ENCODE measurements around the gene SNRNP70.

The SNRNP70 gene

DNA sequence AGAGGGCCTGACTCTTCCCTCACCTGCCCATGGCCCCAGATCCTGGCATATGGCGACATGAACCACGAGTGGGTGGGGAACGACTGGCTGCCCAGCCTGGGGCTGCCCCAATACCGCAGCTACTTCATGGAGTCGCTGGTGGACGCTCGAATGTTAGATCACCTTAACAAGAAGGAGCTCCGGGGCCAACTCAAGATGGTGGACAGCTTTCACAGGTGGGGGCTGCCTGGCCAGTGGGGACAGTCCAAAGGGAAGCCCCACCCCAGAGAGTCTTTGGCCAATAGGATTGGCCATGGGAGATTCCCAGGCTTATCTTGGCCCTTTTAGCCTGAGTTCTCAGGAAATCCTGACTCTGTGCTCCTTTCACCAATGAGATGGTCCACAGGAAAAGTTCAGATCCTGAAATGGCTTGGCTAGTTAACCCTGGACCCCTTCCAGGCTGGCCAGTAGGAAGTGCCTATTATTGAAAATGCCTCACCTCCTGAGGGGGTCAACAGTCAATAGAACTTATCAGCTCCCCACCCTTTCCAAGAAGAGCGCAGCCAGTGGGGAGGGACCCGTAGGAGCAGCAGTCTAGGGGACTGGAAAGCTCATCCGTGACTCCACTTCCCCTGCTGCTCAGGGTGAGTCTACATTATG, 62.9 kb downstream of the SNRNP70 start:
- no peaks in the 10 kb centered on the region for H3K9me3 ChIP-seq (ENCODE audit: control insufficient read depth, low read length)
- WGBS, 2 experiments: 85% methylated on average over 11 of the region's 11 CpGs
- H3K36me3 ChIP-seq (ENCODE audit: control insufficient read depth, insufficient read depth, low read length): no peaks in the 10 kb centered on the region
- peak overlapping the region; percentile 80 for H3K4me3 ChIP-seq (ENCODE audit: insufficient read depth, low read depth, low read length)
- H3K4me1 ChIP-seq (ENCODE audit: control insufficient read depth, insufficient read depth, low read length): peaks cover 10% of the 10 kb centered on the region
- H3K27ac ChIP-seq (ENCODE audit: insufficient read depth, low read depth, low read length, poor library complexity, severe bottlenecking): no peak overlapping the region
- peaks cover 25% of the 10 kb centered on the region for H3K27me3 ChIP-seq (ENCODE audit: control insufficient read depth, insufficient read depth, low read length, poor library complexity, severe bottlenecking)

DNA sequence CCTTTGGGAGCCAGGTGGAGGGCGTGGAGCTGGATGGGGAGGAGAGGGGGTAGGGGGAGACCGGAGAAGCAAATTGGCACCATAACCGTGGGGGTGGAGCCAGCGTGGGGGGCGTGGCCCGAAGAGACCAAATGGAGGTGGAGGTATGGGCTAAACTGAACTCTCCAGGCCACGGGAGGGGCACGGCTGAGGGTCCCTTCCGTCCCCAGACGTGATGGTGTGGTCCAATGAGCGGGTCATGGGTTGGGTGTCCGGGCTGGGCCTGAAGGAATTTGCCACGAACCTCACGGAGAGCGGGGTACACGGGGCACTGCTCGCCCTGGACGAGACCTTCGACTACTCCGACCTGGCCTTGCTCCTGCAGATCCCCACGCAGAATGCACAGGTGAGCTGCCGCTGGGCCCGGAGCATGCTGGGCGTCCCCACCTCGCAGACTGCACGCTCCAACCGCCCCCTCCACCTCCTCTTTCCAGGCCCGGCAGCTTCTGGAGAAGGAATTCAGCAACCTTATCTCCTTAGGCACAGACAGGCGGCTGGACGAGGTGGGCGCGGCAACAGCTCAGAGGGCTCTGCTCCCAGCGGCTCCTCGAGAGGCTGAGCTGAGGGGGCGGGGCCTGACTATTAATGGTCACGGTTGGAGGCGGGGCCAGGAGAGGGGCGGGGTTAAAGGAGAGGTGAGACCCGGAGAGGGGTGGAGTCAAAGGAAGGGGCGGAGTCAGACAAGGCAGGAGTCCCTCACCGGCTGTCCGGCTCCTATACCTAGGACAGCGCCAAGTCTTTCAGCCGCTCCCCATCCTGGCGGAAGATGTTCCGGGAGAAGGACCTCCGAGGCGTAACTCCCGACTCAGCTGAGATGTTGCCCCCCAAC, 63.8 kb downstream of the SNRNP70 start:
- Histone ChIP-seq H3K27ac (ENCODE audit: insufficient read depth, low read depth, low read length, poor library complexity, severe bottlenecking) (peak overlapping the region; percentile 76), H3K27me3 (ENCODE audit: control insufficient read depth, insufficient read depth, low read length, poor library complexity, severe bottlenecking) (peaks cover 31% of the 10 kb centered on the region), H3K9me3 (ENCODE audit: control insufficient read depth, low read length) (no peaks in the 10 kb centered on the region), H3K4me1 (ENCODE audit: control insufficient read depth, insufficient read depth, low read length) (peaks cover 10% of the 10 kb centered on the region), H3K36me3 (ENCODE audit: control insufficient read depth, insufficient read depth, low read length) (no peaks in the 10 kb centered on the region), H3K4me3 (ENCODE audit: insufficient read depth, low read depth, low read length) (peak overlapping the region; percentile 80)
- 1% methylated on average over 49 of the region's 49 CpGs for WGBS, 2 experiments

DNA sequence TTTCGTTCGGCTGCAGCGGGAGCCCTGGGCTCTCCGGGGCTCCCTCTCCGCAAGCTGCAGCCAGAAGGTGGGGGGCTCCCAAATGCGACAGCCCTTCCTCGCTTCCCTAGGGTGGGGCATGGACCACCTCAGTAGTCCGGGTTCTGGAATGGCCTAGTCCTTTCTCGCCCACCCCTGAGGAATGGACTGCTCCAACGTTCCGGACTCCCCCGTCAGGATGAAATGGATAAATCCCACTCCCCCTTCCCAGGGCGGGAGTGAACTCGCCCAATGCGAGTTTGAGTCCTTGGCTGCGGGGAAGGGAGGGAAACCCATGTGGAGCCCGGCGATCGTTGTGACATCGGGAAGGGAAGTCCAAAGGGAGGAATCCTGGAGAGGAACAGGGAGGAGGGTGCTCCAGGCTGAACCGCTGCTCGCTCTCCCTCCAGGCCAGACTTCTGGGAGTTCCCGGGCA, 64.4 kb downstream of the SNRNP70 start:
- peaks cover 10% of the 10 kb centered on the region for H3K4me1 ChIP-seq (ENCODE audit: control insufficient read depth, insufficient read depth, low read length)
- 0% methylated on average over 23 of the region's 23 CpGs for WGBS, 2 experiments
- peak overlapping the region; percentile 76 for H3K27ac ChIP-seq (ENCODE audit: insufficient read depth, low read depth, low read length, poor library complexity, severe bottlenecking)
- H3K9me3 ChIP-seq (ENCODE audit: control insufficient read depth, low read length): no peaks in the 10 kb centered on the region
- no peaks in the 10 kb centered on the region for H3K36me3 ChIP-seq (ENCODE audit: control insufficient read depth, insufficient read depth, low read length)
- H3K4me3 ChIP-seq (ENCODE audit: insufficient read depth, low read depth, low read length): peak overlapping the region; percentile 80
- H3K27me3 ChIP-seq (ENCODE audit: control insufficient read depth, insufficient read depth, low read length, poor library complexity, severe bottlenecking): peaks cover 31% of the 10 kb centered on the region

DNA sequence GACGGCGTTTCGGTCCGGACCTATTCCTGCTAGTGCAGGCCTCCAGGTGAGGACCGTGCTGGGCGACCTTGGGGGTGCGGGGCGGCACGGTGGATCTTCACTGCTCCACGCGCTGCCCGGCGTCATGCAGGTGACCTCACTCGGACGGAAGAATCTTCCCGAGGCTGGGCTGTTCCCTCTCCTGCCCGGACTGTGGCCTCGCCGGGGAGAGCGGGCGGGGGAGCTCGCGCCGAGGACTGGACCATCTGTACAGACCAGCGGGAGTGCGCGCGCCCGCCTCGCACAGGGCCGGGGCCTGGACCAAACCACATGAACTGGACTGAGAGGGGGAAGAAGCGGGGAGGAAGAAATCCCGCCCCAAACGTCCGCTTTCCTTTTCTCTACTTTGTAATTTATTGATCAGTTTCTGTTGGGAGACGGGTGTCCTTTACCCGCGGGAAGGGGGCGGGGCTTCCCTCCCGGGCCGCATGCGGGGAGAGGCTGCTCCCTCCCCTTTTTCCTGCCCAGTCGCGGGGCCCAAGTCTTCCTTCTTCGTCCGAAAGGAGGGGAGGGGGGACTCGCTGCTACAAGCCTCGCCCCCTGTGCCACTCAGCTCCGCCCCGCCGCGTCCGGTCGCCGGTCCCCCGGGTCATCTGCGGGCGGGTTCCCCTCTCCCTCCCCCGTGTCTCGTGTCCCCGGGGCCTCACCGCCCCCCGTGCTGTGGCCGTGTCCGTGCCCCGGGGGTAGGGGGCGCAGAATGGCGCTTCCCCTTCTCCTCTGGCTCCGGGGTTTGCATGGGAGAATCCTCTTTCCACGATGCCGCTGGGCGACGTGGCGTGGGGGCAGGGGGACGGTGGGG, 65.1 kb downstream of the SNRNP70 start:
- H3K36me3 ChIP-seq (ENCODE audit: control insufficient read depth, insufficient read depth, low read length): no peaks in the 10 kb centered on the region
- no peaks in the 10 kb centered on the region for H3K9me3 ChIP-seq (ENCODE audit: control insufficient read depth, low read length)
- peaks cover 31% of the 10 kb centered on the region for H3K27me3 ChIP-seq (ENCODE audit: control insufficient read depth, insufficient read depth, low read length, poor library complexity, severe bottlenecking)
- H3K4me1 ChIP-seq (ENCODE audit: control insufficient read depth, insufficient read depth, low read length): peaks cover 10% of the 10 kb centered on the region
- peak overlapping the region; percentile 85 for H3K27ac ChIP-seq (ENCODE audit: insufficient read depth, low read depth, low read length, poor library complexity, severe bottlenecking)
- WGBS, 2 experiments: 0 to 1% methylated on average over 75 of the region's 75 CpGs
- H3K4me3 ChIP-seq (ENCODE audit: insufficient read depth, low read depth, low read length): peak overlapping the region; percentile 80

DNA sequence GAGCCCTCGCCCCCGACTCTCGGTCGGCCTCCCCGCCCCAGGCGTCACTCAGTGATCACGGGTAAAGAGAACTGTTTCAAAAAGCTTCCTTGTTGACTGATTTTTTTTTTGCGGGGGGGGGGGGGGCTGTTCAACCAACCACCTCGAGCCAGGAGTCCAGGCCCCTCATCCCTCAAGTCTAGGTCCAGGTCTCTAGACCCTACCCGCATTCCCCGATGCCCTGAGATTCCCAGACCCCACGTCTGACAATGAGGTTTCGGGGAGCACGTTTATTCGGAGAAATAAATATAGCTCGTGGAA, 65.6 kb downstream of the SNRNP70 start:
- peaks cover 31% of the 10 kb centered on the region for H3K27me3 ChIP-seq (ENCODE audit: control insufficient read depth, insufficient read depth, low read length, poor library complexity, severe bottlenecking)
- no peaks in the 10 kb centered on the region for H3K9me3 ChIP-seq (ENCODE audit: control insufficient read depth, low read length)
- WGBS, 2 experiments: 16 to 17% methylated on average over 16 of the region's 16 CpGs
- no peak overlapping the region for H3K27ac ChIP-seq (ENCODE audit: insufficient read depth, low read depth, low read length, poor library complexity, severe bottlenecking)
- H3K4me1 ChIP-seq (ENCODE audit: control insufficient read depth, insufficient read depth, low read length): peaks cover 14% of the 10 kb centered on the region
- peak overlapping the region; percentile 80 for H3K4me3 ChIP-seq (ENCODE audit: insufficient read depth, low read depth, low read length)
- H3K36me3 ChIP-seq (ENCODE audit: control insufficient read depth, insufficient read depth, low read length): no peaks in the 10 kb centered on the region

DNA sequence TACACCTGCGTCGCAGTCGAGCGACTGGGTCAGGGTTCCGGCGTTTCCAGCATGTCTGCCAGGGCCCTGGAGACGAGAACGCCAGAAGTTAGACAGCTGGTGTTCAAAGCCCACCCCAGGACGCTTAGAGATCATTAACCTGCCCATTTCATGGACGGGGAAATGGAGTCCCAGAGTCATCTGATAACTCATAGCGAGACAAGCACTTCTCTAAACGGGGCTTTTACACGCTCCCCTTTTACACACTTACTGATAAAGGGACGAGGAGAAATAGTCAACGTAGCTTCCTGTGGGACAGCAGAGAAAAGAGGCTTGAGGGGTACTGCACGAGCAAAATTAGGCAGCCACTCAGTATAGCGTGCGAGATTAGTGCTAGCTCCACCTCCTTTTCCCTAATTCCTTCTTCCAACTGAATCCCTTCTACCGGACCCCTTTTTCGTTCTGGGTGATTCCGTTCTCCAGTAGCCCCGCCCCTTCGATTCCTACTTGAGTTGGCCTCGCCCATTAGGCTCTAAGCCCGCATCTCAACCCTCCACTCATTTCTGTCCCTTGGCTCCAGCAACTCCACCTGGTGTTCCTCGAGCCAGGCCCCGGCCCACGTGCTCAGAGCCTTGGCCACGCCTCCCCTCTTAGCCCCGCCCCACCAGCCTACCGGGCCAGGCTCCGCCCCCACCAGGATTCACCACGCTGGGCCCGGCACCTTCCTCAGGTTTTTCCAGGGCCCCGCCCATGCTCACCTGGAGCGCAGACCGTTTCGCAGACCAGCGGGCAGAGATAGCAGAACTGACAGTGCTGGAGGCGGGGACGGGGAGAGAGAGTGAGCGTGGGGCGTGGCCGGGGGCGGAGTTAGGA, 66.2 kb downstream of the SNRNP70 start:
- 12 to 14% methylated on average over 45 of the region's 45 CpGs for WGBS, 2 experiments
- no peak overlapping the region for H3K27ac ChIP-seq (ENCODE audit: insufficient read depth, low read depth, low read length, poor library complexity, severe bottlenecking)
- no peak overlapping the region for H3K4me3 ChIP-seq (ENCODE audit: insufficient read depth, low read depth, low read length)
- peaks cover 19% of the 10 kb centered on the region for H3K4me1 ChIP-seq (ENCODE audit: control insufficient read depth, insufficient read depth, low read length)
- H3K27me3 ChIP-seq (ENCODE audit: control insufficient read depth, insufficient read depth, low read length, poor library complexity, severe bottlenecking): peaks cover 31% of the 10 kb centered on the region
- H3K9me3 ChIP-seq (ENCODE audit: control insufficient read depth, low read length): no peaks in the 10 kb centered on the region
- no peaks in the 10 kb centered on the region for H3K36me3 ChIP-seq (ENCODE audit: control insufficient read depth, insufficient read depth, low read length)

DNA sequence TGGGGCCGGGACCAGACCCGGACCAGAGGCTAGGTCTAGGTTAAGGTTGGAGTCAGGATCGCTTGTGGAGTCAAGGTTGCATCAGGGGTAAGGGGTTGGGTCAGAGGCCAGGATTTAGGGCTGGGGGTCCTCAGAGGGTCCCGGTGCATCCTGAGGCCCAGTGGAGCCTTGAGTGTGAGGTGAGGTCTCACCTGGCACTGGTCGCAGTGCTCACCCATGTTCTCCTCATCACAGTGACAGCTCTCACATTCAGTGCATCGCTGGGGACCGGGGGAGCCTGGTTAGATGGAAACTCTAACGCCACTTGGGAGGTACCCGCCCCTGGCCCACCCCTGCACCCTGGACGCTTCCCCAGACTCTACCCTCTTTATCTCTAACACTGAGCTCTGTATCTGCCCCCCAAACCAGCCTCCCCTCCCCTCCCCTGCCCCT, 66.9 kb downstream of the SNRNP70 start:
- peaks cover 36% of the 10 kb centered on the region for H3K27me3 ChIP-seq (ENCODE audit: control insufficient read depth, insufficient read depth, low read length, poor library complexity, severe bottlenecking)
- H3K36me3 ChIP-seq (ENCODE audit: control insufficient read depth, insufficient read depth, low read length): no peaks in the 10 kb centered on the region
- 50 to 56% methylated on average over 10 of the region's 10 CpGs for WGBS, 2 experiments
- peaks cover 19% of the 10 kb centered on the region for H3K4me1 ChIP-seq (ENCODE audit: control insufficient read depth, insufficient read depth, low read length)
- H3K27ac ChIP-seq (ENCODE audit: insufficient read depth, low read depth, low read length, poor library complexity, severe bottlenecking): no peak overlapping the region
- H3K4me3 ChIP-seq (ENCODE audit: insufficient read depth, low read depth, low read length): no peak overlapping the region
- H3K9me3 ChIP-seq (ENCODE audit: control insufficient read depth, low read length): no peaks in the 10 kb centered on the region

DNA sequence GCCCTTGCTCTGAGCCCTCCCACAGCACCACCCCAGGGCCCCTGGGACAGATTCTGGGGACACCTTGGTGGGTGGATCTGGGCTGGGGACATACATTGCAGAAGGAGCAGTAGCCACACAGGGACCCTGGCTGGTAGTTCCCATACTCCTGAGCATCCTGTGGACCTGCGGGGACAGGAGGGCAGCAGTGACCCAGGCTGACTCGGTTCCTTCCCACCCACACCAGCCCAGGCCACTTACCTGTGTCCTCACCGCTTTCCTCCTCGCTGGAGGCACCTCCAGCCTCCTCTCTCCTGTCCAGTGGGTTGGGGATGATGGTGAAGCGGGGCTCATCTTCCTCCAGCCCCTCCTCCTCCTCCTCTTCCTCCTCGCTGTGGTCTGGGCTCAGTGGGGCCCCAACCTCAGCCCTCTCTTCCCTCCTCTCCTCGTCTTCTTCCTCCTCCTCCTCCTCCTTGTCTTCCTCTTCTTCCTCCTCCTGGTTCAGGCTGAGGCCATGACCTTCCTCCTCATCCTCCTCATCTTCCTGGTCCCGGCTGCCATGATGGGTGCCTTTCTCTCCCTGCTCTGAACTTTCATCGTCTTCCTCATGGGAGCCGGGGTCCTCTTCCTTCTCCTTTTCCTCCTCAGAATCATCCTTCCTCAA, 68.0 kb downstream of the SNRNP70 start:
- Histone ChIP-seq H3K4me3 (ENCODE audit: insufficient read depth, low read depth, low read length) (no peak overlapping the region), H3K9me3 (ENCODE audit: control insufficient read depth, low read length) (no peaks in the 10 kb centered on the region), H3K27ac (ENCODE audit: insufficient read depth, low read depth, low read length, poor library complexity, severe bottlenecking) (no peak overlapping the region), H3K4me1 (ENCODE audit: control insufficient read depth, insufficient read depth, low read length) (peaks cover 14% of the 10 kb centered on the region), H3K27me3 (ENCODE audit: control insufficient read depth, insufficient read depth, low read length, poor library complexity, severe bottlenecking) (peaks cover 44% of the 10 kb centered on the region), H3K36me3 (ENCODE audit: control insufficient read depth, insufficient read depth, low read length) (no peaks in the 10 kb centered on the region)
- WGBS, 2 experiments: 90 to 91% methylated on average over 10 of the region's 10 CpGs

DNA sequence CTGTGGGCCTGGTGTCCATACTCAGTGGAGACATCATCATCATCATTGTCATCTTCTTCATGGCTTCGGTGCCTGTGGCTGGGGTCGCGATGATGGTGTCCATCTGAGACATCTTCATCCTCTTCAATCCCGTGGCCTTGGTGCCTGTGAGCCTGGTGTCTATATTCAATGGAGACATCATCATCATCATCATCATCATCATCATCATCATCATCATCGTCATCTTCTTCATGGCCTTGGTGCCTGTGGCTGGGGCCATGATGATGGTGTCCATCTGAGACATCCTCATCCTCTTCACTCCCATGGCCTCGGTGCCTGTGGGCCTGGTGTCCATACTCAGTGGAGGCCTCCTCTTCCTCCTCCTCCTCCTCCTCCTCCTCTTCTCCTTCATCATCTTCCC, 69.0 kb downstream of the SNRNP70 start:
- Histone ChIP-seq H3K27ac (ENCODE audit: insufficient read depth, low read depth, low read length, poor library complexity, severe bottlenecking) (no peak overlapping the region), H3K9me3 (ENCODE audit: control insufficient read depth, low read length) (no peaks in the 10 kb centered on the region), H3K4me1 (ENCODE audit: control insufficient read depth, insufficient read depth, low read length) (peaks cover 12% of the 10 kb centered on the region), H3K36me3 (ENCODE audit: control insufficient read depth, insufficient read depth, low read length) (no peaks in the 10 kb centered on the region), H3K4me3 (ENCODE audit: insufficient read depth, low read depth, low read length) (no peak overlapping the region), H3K27me3 (ENCODE audit: control insufficient read depth, insufficient read depth, low read length, poor library complexity, severe bottlenecking) (peaks cover 49% of the 10 kb centered on the region)
- WGBS, 2 experiments: 90 to 93% methylated on average over 6 of the region's 6 CpGs
